HCT116 (cell line): ENCODE results near the gene NCAPD2. TPM values are rescaled to one million over a fixed set of nuclear protein-coding genes. Genes with fewer than 3 reads are reported as not detected.

Experiments
- ATAC-seq: fragments of 200-7000 bp; cut with Tn5 transposase; 2 replicates; pipeline ENCODE4 v1.9.1; 2020; ENCODE audit warnings: mild to moderate bottlenecking, moderate library complexity
- BruUV-seq: library from RNA; stranded (reverse); fragments of 400-500 nt; replicated peaks from 2 replicates; lab custom pipeline; 2021; lab: Mats Ljungman, UMichigan
- CTCF ChIA-PET: fragments of 300-600 bp; sonication (Branson Sonifier 250); formaldehyde crosslinking; loops from one replicate; lab custom pipeline; 2021; ENCODE audit warnings: antibody characterized with exemption; lab: Charles Lee
- POLR2A ChIA-PET: fragments of 300-600, 350-600 bp; sonication (Branson Sonifier 250); formaldehyde crosslinking; loops from one replicate; lab custom pipeline; 2021; ENCODE audit warnings: antibody characterized with exemption; lab: Charles Lee
- RAD21 ChIA-PET, 2 experiments: fragments of 300-600 bp; sonication (Branson Sonifier 250); formaldehyde crosslinking; loops; one replicate each; lab custom pipeline; 2023; ENCODE audit warnings: low total read pairs in 2 of 2; ENCODE audit not compliant: uncharacterized antibody in 2 of 2, unreplicated experiment in 2 of 2, low non-redundant PET in 1 of 2; lab: Charles Lee
- DNase-seq: peaks from one replicate; pipeline ENCODE4 v3.0.0-alpha.2; 2010; ENCODE audit warnings: low read depth, low spot score
- H2AFZ ChIP-seq: fragments of 200-600 bp; shearing (Covaris generic), sonication (generic); 2 replicates; pipeline ENCODE4 v1.6.1; 2017; ENCODE audit warnings: low read depth, mixed run types, mixed read lengths, antibody characterized with exemption, low read length; ENCODE audit not compliant: poor library complexity, severe bottlenecking
- H3K27ac ChIP-seq: 2 replicates; pipeline ENCODE4 v1.5.1; 2012; ENCODE audit warnings: low read depth, low read length
- H3K27me3 ChIP-seq: fragments of 200-600 bp; sonication (generic); 2 replicates; pipeline ENCODE4 v1.6.1; 2016; ENCODE audit warnings: mixed run types, low read length, mixed read lengths; ENCODE audit not compliant: insufficient read depth
- H3K36me3 ChIP-seq, 2 experiments: fragments of 200-500 bp in 1 of 2; fragments of 200-600 bp in 1 of 2; sonication (Bioruptor generic) in 1 of 2; sonication (generic) in 1 of 2; 2 replicates each; pipeline versions ENCODE4 v1.5.1 to v1.6.1; 2014 to 2016; ENCODE audit warnings: low read length in 2 of 2, inconsistent platforms in 1 of 2, mixed read lengths in 1 of 2, mixed run types in 1 of 2; ENCODE audit not compliant: insufficient read depth in 2 of 2, control insufficient read depth in 1 of 2
- H3K4me1 ChIP-seq, 2 experiments: fragments of 200-600 bp in 1 of 2; sonication (generic) in 1 of 2; 2 replicates each; pipeline versions ENCODE4 v1.5.1 to v1.6.1; 2012 to 2017; ENCODE audit warnings: low read length in 2 of 2, inconsistent platforms in 1 of 2, mild to moderate bottlenecking in 1 of 2, mixed read lengths in 1 of 2, mixed run types in 1 of 2, moderate library complexity in 1 of 2; ENCODE audit not compliant: insufficient read depth in 2 of 2, control insufficient read depth in 1 of 2
- H3K4me2 ChIP-seq: fragments of 200-600 bp; sonication (generic); 2 replicates; pipeline ENCODE4 v1.6.1; 2017; ENCODE audit warnings: mixed run types, low read length, mixed read lengths
- H3K4me3 ChIP-seq, 2 experiments: fragments of 200-600 bp in 1 of 2; sonication (generic) in 1 of 2; replicated peaks in 1 of 2; 2 replicates each; pipeline ENCODE4 v1.5.1; 2011 to 2016; ENCODE audit warnings: low read length in 2 of 2, control low read depth in 1 of 2, low read depth in 1 of 2, mild to moderate bottlenecking in 1 of 2, mixed read lengths in 1 of 2, mixed run types in 1 of 2
- H3K79me2 ChIP-seq: fragments of 200-600 bp; sonication (generic); 2 replicates; pipeline ENCODE4 v1.6.1; 2017; ENCODE audit warnings: mild to moderate bottlenecking, mixed run types, low read length, moderate library complexity, mixed read lengths; ENCODE audit not compliant: insufficient read depth
- H3K9ac ChIP-seq: fragments of 200-600 bp; sonication (generic); 2 replicates; pipeline ENCODE4 v1.6.1; 2016; ENCODE audit warnings: low read length, mixed read lengths
- H3K9me2 ChIP-seq: fragments of 200-600 bp; sonication (generic), shearing (Covaris generic); 2 replicates; pipeline ENCODE4 v1.6.1; 2017; ENCODE audit warnings: mixed run types, mild to moderate bottlenecking, moderate library complexity; ENCODE audit not compliant: insufficient read depth
- H3K9me3 ChIP-seq, 2 experiments: fragments of 200-500 bp in 1 of 2; fragments of 200-600 bp in 1 of 2; sonication (Bioruptor generic) in 1 of 2; sonication (generic) in 1 of 2; 2 replicates each; pipeline ENCODE4 v1.6.1; 2014 to 2017; ENCODE audit warnings: low read length in 2 of 2, mixed read lengths in 2 of 2, inconsistent platforms in 1 of 2, low read depth in 1 of 2, mild to moderate bottlenecking in 1 of 2, mixed run types in 1 of 2, moderate library complexity in 1 of 2; ENCODE audit not compliant: control insufficient read depth in 1 of 2, insufficient read depth in 1 of 2
- H4K20me1 ChIP-seq: fragments of 200-600 bp; sonication (generic), shearing (Covaris generic); 2 replicates; pipeline ENCODE4 v1.6.1; 2017; ENCODE audit warnings: mixed run types, mild to moderate bottlenecking, moderate library complexity; ENCODE audit not compliant: insufficient read depth
- CBX3 ChIP-seq: IDR thresholded peaks from 2 replicates; pipeline ENCODE4 v1.6.1; 2012; ENCODE audit warnings: low read depth
- CEBPB ChIP-seq: IDR thresholded peaks from 2 replicates; pipeline ENCODE4 v1.6.1; 2012; ENCODE audit warnings: low read depth
- CTCF ChIP-seq, 3 experiments: fragments of 200-600 bp in 1 of 3; sonication (generic) in 1 of 3; IDR thresholded peaks in 2 of 3; conservative IDR thresholded peaks in 1 of 3; 2 replicates each; pipeline ENCODE4 v1.5.1; 2012 to 2017; ENCODE audit warnings: low read depth in 2 of 3, low read length in 2 of 3, antibody characterized with exemption in 1 of 3, borderline replicate concordance in 1 of 3, control low read depth in 1 of 3, mild to moderate bottlenecking in 1 of 3, mixed read lengths in 1 of 3, mixed run types in 1 of 3, moderate library complexity in 1 of 3; ENCODE audit not compliant: insufficient read depth in 1 of 3
- EGR1 ChIP-seq: IDR thresholded peaks from 2 replicates; pipeline ENCODE4 v1.6.1; 2012; ENCODE audit warnings: low read depth
- ELF1 ChIP-seq: IDR thresholded peaks from 2 replicates; pipeline ENCODE4 v1.6.1; 2012; ENCODE audit warnings: low read depth, borderline replicate concordance
- EZH2phosphoT487 ChIP-seq: fragments of 200-600 bp; IDR thresholded peaks from 2 replicates; pipeline ENCODE4 v1.6.1; 2018; ENCODE audit warnings: antibody characterized with exemption, borderline replicate concordance
- FOSL1 ChIP-seq: IDR thresholded peaks from 2 replicates; pipeline ENCODE4 v1.6.1; 2012; ENCODE audit warnings: low read depth
- JUND ChIP-seq: IDR thresholded peaks from 2 replicates; pipeline ENCODE4 v1.6.1; 2012
- MAX ChIP-seq: IDR thresholded peaks from 2 replicates; pipeline ENCODE4 v1.6.1; 2012
- POLR2A ChIP-seq: IDR thresholded peaks from 2 replicates; pipeline ENCODE4 v1.7.0; 2011; ENCODE audit warnings: borderline replicate concordance; ENCODE audit not compliant: insufficient read depth, insufficient read length; ENCODE audit errors: extremely low read depth
- POLR2AphosphoS5 ChIP-seq: IDR thresholded peaks from 2 replicates; pipeline ENCODE4 v1.6.1; 2011; ENCODE audit warnings: mild to moderate bottlenecking, low read depth, low read length, moderate library complexity
- SP1 ChIP-seq: IDR thresholded peaks from 2 replicates; pipeline ENCODE4 v1.6.1; 2012; ENCODE audit warnings: low read depth
- SRF ChIP-seq: IDR thresholded peaks from 2 replicates; pipeline ENCODE4 v1.6.1; 2012; ENCODE audit warnings: low read depth
- TCF7L2 ChIP-seq: IDR thresholded peaks from 2 replicates; pipeline ENCODE4 v1.7.0; 2011; ENCODE audit warnings: borderline replicate concordance, inconsistent platforms; ENCODE audit not compliant: insufficient read depth, insufficient read length; ENCODE audit errors: extremely low read depth
- ZBTB33 ChIP-seq: IDR thresholded peaks from 2 replicates; pipeline ENCODE4 v1.6.1; 2011; ENCODE audit warnings: mild to moderate bottlenecking, low read length, moderate library complexity; ENCODE audit not compliant: insufficient replicate concordance; ENCODE audit errors: extremely low read depth
- ZFX ChIP-seq: fragments of 450-650 bp; IDR thresholded peaks from 2 replicates; pipeline ENCODE4 v1.6.1; 2017
- ZNF274 ChIP-seq: fragments of 200-500 bp; sonication (Bioruptor generic); IDR thresholded peaks from 2 replicates; pipeline ENCODE4 v1.6.1; 2014; ENCODE audit warnings: mild to moderate bottlenecking, low read depth, low read length, inconsistent platforms
- intact Hi-C: fragments of 100-400 bp; cut with micrococcal nuclease; formaldehyde crosslinking; loops from 2 replicates; pipeline ENCODE4 v1.10.0; 2022
- total RNA-seq: library from RNA; stranded (reverse); gene quantifications from one replicate; pipeline ENCODE4 v1.2.1, GENCODE V29; 2021; ENCODE audit not compliant: unreplicated experiment

Gene NCAPD2
- total RNA-seq, 1 experiment from 2014 or later, result 177 TPM

DNA sequence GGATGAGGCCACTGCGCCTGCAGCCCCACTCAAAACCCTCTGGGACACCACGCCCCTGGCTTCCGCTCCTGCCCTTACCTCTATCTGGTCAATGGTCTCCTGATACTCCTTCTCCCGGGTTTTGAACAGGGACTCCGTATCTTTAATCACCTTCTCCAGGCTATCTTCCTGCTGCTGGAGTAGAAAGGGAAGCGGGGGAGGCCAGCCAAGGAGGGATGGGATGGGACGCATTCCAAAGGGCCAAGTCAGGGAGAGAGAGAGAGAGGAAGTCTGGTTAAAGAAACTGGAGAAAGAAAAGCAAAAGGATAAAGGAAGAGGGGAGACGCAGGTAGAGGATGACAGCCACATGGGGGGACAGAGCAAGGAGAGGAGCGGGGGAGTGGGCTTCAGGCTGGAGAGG, 54.1 kb downstream of the NCAPD2 start:
- Histone ChIP-seq H3K4me3 (peak overlapping the region in 1 of 2 experiments; percentile 23; a peak in 1 of 4 replicates), H3K36me3 (no peaks in the 10 kb centered on the region), H3K27me3 (no peaks in the 10 kb centered on the region), H3K27ac (no peak overlapping the region), H3K9me2 (no peaks in the 10 kb centered on the region), H4K20me1 (no peaks in the 10 kb centered on the region), H3K9ac (peak overlapping the region; percentile 40), H3K79me2 (no peaks in the 10 kb centered on the region), H3K4me1 (peaks cover 7 to 28% of the 10 kb centered on the region in 2 experiments), H3K9me3 (no peaks in the 10 kb centered on the region), H3K4me2 (peak overlapping the region; percentile 62), H2AFZ (no peak overlapping the region)
- no peak for DNase-seq
- intact Hi-C loops, result no loop called here
- TF ChIP-seq ZFX (no peak), FOSL1 (no peak), POLR2AphosphoS5 (no peak), SP1 (no peak), EGR1 (no peak), ELF1 (no peak), JUND (no peak), CEBPB (no peak)
- CTCF ChIA-PET, result interaction anchor here (2.0 kb wide), 1 partner anchor 10 kb away, joined by 10 read pairs; no protein-coding TSS in a partner anchor
- POLR2A ChIA-PET, result interaction anchor here (0.7 to 8.9 kb wide), 2 partner anchors 11 to 510 kb away, joined by 3 to 84 read pairs; partner anchors contain the start of gene GAPDH
- no TSS peak for BruUV-seq
- peak; percentile 65; the same call in 1 of the 2 replicates for ATAC-seq
- RAD21 ChIA-PET, result no interaction called here

DNA sequence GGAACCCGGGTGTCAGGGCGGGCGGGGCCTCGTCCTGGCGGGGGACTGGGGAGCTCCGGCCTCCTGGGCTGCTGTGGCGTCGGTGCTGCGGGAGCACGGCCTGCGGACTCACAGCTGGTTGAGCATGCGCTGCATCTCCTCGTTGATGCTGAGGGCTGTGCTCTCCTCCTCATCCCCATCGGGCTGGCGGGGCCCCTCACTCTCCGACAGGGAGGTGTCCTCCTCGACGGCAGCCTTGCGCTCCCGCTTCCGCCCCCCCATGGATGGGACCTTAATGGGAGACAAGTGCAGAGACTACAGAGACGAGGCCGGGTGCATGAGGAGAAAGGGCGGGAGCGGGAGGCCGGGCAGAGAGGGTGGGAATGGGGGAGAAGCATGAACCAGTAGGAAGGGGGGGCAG, 54.7 kb downstream of the NCAPD2 start:
- no peaks in the 10 kb centered on the region for H4K20me1 ChIP-seq
- ChIA-PET CTCF (interaction anchor here (1.1 kb wide), 1 partner anchor 11 kb away, joined by 3 read pairs; no protein-coding TSS in a partner anchor), RAD21 (no interaction called here), POLR2A (interaction anchor here (8.9 kb wide), 1 partner anchor 11 kb away, joined by 84 read pairs; the partner anchor contains the start of gene GAPDH)
- no TSS peak for BruUV-seq
- H3K9me3 ChIP-seq, result no peaks in the 10 kb centered on the region
- ATAC-seq (peak; percentile 15; the same call in 1 of the 2 replicates), DNase-seq (no peak)
- peak overlapping the region; percentile 62; the same call in 1 of the 2 replicates for H3K4me2 ChIP-seq
- H3K9me2 ChIP-seq, result no peaks in the 10 kb centered on the region
- no peak for TF ChIP-seq EGR1
- TF ChIP-seq ZNF274, result no peak
- TF ChIP-seq POLR2A, result no peak
- TF ChIP-seq MAX, result no peak
- TF ChIP-seq CTCF (IDR thresholded peaks at IDR 0.05 in 2 of 3, conservative IDR thresholded peaks at IDR 0.05 in 1 of 3; ENCODE audit: borderline replicate concordance in 1 of 3, insufficient read depth in 1 of 3, low read depth in 2 of 3, low read length in 2 of 3), result no peak
- no peak for TF ChIP-seq CBX3
- no peak for TF ChIP-seq EZH2phosphoT487
- TF ChIP-seq JUND, result no peak
- no peak for TF ChIP-seq SRF
- no peak for TF ChIP-seq FOSL1
- TF ChIP-seq TCF7L2, result no peak
- no peak for TF ChIP-seq ZBTB33
- no peak overlapping the region for H2AFZ ChIP-seq
- H3K27ac ChIP-seq, result no peak overlapping the region
- no peaks in the 10 kb centered on the region for H3K79me2 ChIP-seq
- H3K4me3 ChIP-seq, result no peak overlapping the region
- no peaks in the 10 kb centered on the region for H3K36me3 ChIP-seq
- peaks cover 7 to 28% of the 10 kb centered on the region in 2 experiments for H3K4me1 ChIP-seq
- H3K9ac ChIP-seq, result peak overlapping the region; percentile 40; the same call in 1 of the 2 replicates
- no peaks in the 10 kb centered on the region for H3K27me3 ChIP-seq
- intact Hi-C loops, result no loop called here
